Activated T-helper 1 cell treated with anti-CD3 and anti-CD28 coated beads, Interleukin-2, amount 50 U/mL, for 16 hours (primary cell): ENCODE results near the gene OR52I1.

Source experiments
- DNase-seq, 2 donors: peaks; one replicate each; pipeline ENCODE4 v3.0.0-alpha.2; 2020; ENCODE audit warnings: low read depth in 1 of 2, low spot score in 1 of 2

The OR52I1 gene

GRCh38 chr11:4611986-4612385 is 18.1 kb downstream of the OR52I1 start:
- no peak for DNase-seq

GRCh38 chr11:4615856-4616444 is 22.1 kb downstream of the OR52I1 start:
- no peak for DNase-seq

GRCh38 chr11:4619514-4619913 is 25.7 kb downstream of the OR52I1 start:
- DNase-seq = no peak

- no peak for DNase-seq
Measured at GRCh38 chr11:4626207-4627099, 32.6 kb downstream of the OR52I1 start.

- DNase-seq = no peak
Measured at GRCh38 chr11:4636136-4636535, 42.3 kb downstream of the OR52I1 start.

- peak; percentile 39 to 40 for DNase-seq
Measured at GRCh38 chr11:4636962-4637661, 43.3 kb downstream of the OR52I1 start, which contains the start of gene OR51D1. Gene OR51D1, plus strand, starts transcription at chr11:4637477. Its CDS starts 2,314 bp downstream, at chr11:4639791.

GRCh38 chr11:4637662-4638047 is 43.8 kb downstream of the OR52I1 start:
- no peak for DNase-seq

- no peak for DNase-seq
Measured at GRCh38 chr11:4639931-4640330, 46.1 kb downstream of the OR52I1 start.

GRCh38 chr11:4641501-4641900 is 47.7 kb downstream of the OR52I1 start:
- no peak for DNase-seq

- no peak for DNase-seq
Measured at GRCh38 chr11:4642043-4642442, 48.2 kb downstream of the OR52I1 start.

- no peak for DNase-seq
Measured at GRCh38 chr11:4643076-4643475, 49.2 kb downstream of the OR52I1 start.

- no peak for DNase-seq
Measured at GRCh38 chr11:4643682-4644081, 49.8 kb downstream of the OR52I1 start, which contains the start of gene OR51E1. Gene OR51E1, plus strand, starts transcription at chr11:4643982. Its CDS starts 8,545 bp downstream, at chr11:4652527.

GRCh38 chr11:4644233-4644632 is 50.4 kb downstream of the OR52I1 start:
- no peak for DNase-seq
